HG03097 (cell line): Measurements from ENCODE around the gene MAMDC4.
A peak's percentile ranks its signal among the peaks of the same experiment; 100 is the strongest.

Experiments
- ATAC-seq: cut with Tn5 transposase; IDR thresholded peaks from one replicate; pipeline ENCODE4 v1.9.1; 2021; ENCODE audit not compliant: unreplicated experiment, low FRiP score

The MAMDC4 gene

DNA sequence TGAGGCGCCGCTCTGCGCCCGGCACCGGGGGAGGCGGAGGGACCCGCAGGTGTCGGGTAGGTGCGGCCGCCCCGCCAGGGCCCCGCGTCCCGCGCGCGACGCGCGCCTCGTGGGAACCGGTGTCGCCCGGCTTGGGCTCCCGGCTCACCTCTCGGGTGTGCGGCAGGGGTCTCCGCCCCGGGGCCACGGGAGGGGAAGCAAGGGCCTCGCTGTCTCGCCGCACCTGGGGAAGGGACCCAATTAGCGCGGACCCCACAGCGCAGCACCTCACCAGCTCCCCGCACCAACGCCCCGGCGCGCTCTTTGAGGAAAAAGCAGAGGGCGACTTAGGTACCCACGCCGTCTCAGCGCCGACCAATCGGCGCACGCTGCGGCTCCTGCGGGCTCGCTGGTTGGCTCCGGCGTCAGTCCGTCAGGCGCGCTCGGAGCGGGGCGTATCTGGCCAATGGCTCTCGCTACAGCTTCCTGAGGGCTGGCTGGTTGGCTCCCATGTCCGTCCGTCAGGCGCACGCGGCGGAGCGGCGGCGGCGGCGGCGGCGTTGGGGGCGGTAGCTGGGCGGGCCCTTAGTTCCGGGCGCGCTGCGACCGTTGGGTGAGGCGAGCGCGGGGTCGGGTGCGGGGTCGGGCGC, 33.9 kb downstream of the MAMDC4 start, which contains the start of gene TRAF2:
TRAF2 (plus strand) TSS at position 567 of the 629 bp plus-strand sequence. CDS start 12,225 bp downstream, outside the sequence.
- peak; percentile 70 for ATAC-seq

DNA sequence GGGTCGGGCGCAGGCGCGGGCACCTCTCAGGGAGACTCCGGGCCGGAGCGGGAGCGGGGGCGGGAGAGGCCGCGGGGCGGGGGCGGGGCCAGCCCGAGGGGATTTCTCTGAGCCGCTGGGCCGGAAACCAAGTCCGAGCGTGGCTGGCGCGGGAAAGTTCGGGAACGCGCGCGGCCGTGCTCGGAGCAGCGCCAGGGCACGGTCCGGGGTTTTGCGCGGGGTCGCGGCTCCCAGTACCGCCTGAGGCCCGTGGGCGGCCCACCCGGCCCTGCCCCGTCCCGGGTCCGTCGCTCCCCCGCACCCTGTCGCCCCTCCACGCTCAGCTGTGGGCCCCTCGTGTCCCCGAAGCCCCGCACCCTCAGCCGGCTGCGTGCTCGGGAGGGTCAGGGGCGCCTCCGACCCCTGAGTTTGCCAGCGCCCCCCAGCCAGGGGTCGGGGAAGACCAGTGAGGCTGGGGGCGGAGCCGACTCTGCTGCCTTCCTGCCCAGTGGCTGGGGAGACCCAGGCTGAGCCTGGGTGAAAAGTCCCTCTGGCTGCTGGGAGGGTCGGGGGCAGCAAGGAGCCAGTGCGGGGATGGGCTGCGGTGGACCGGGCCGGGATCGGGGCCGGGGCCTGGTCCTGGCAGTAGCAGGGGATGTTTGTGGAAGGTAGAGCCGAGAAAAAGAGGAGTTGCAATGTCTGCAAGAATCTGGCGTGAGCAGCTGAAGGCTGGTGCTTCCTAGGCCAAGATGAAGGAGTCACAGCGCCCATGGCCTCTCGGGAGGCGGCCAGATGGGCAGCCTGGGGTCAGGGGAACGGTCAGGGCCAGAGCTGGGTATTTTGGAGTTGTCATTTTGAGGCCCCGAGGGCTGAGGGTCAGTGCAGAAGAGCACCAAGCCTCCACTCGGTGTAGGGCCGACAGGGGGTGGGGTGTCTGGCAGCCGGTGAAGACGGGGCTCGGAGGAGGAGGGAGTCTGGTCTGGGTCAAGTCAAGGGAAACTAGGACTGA, 34.8 kb downstream of the MAMDC4 start:
- peak; percentile 27 for ATAC-seq

DNA sequence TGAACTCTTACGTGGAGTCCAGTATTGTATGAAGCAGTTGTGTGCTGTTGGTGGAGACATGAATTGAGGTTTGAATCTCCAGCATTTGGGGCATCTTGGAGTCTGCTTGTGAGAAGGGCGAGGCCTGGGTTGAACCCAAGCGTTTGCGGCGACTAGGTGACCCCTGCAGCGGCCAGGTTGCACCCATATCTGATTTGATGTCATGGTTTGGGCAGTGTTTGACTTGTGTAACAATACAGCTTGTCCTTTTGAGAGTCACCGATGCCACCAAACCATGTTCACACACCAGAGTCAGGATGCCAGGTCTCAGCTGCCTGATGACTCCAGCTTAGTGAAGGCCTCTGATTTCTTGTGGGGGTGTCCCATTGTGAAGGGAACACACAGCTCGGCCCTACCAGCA, 36.3 kb downstream of the MAMDC4 start:
- no peak for ATAC-seq

DNA sequence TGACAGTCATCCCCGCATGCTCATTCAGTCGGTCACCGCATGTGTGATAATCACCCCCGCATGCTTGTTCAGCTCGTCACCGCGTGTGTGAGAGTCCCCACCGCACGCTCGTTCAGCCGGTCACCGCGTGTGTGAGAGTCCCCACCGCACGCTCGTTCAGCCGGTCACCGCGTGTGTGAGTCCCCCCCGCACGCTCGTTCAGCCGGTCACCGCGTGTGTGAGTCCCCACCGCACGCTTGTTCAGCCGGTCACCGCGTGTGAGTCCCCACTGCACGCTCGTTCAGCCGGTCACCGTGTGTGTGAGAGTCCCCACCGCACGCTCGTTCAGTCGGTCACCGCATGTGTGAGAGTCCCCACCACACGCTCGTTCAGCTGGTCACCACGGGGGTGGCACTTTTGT, 37.7 kb downstream of the MAMDC4 start:
- no peak for ATAC-seq

DNA sequence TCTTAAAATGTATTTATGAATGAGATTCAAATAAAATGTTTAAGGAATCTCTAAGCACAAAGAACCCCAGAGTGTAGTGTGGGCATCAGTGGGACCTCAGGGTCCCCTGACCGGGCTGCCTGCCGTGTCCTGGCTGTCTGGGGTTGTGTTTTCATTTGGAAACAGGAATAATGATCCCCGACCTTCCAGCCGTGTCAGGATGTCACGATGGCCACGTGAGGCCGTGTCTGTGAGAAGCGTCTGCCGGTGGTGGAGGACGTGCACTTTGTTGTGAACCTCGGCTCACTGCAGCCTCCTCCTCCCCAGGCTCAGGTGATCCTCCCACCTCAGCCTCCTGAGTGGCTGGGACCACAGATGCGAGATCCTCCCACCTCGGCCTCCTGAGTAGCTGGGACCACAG, 38.5 kb downstream of the MAMDC4 start:
- no peak for ATAC-seq

DNA sequence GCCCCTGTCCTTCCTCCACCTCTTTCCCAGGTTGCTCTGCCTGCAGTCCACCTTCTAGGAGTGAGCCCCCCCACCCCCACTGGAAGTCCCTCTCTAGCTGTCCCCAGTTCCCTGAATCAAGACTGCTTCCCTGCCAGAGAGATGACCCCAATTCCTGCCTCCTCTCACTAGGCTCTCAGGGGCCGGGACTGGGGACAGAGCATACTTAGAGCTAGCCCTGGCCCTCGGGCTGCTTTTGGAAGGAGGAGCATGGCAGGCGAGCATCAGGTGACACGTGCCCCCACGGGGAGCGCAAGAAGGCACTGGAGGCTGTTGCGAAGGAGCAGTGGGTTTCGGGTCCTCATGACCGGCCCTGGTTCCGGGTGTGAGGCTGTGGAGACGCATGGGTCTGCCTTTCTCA, 43.9 kb downstream of the MAMDC4 start:
- ATAC-seq: no peak

DNA sequence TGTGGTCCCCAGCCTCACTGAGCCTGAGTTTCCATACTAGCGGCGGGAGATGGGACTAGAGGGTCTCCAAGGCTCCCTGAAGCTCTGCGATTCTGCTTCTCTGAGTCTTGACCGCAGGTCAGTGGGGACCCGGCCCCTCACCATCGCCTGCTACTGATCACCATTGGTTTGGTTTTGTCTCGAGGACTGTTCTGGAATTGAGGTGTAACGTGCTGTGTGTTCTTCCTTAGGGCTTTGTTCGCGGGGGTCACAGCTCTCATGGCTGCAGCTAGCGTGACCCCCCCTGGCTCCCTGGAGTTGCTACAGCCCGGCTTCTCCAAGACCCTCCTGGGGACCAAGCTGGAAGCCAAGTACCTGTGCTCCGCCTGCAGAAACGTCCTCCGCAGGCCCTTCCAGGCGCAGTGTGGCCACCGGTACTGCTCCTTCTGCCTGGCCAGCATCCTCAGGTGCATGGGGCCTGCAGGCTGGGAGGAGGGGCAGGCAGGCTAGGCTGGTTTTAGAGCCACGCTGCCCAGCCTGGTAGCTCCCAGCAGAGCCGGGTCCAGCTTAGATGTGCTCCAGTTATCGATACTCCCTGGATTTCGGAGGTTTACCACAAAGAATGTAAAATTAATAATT, 46.4 kb downstream of the MAMDC4 start:
- no peak for ATAC-seq

DNA sequence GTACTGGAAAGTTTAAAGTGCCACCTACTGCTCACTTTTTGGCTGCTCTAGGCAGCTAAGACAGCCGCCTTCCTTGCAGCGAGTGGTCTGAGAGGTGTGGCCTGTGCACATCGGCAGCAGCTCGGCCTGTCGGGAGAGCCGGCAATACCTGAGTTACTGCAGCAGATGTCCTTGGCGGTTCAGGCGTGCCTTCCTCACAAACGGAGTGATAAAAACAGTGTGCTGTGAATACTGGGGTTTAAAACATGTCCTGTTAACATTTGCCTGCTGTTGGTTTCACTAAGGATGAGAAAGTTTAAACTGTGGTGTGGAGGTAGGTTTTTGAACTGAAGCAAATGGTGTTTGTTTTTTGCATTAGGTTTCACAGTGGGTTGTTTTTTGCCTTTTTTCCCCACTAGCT, 47.0 kb downstream of the MAMDC4 start:
- no peak for ATAC-seq

DNA sequence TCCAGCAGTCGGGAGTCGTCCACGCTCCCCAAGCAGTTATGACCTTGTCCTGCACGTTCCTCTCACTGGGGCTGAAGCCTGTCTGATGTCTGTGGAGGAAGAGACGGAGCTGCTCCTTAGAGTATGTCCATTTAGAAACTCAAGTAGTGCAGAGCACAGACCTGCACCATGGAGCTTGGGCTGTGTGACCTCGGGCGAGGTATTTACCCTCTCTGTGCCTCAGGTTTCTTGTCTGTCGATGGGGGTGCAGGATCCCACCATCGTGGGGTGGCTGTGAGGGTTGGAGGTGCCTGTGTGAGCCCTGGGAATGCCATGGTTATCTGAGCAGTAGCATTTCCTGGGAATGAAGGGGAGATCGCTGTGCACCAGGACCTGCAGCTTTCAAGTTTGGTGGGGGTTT, 48.4 kb downstream of the MAMDC4 start:
- no peak for ATAC-seq

DNA sequence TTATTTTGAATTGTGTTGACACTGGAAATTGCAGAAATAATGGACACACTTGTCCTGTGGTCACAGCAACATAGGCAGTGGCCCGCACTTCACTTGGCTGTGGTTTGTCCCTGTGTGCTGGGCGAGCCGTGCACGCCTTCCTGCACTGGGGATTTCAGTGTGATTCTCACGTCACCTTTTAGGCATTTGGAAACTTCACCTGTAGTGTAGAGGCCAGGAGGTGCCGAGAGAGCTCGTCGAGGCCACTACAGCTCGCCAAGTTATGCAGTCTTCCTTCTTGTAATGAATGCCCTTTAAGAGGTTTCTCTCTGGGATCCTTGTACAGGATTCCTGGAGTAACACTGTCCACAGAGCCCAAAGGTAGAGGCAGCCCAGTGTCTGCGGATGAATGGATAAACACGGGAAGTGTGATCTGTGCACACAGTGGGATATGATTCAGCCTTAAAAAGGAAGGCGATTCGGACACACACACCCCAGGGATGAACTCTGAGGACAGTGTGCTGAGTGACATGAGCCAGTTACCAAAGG, 48.9 kb downstream of the MAMDC4 start:
- ATAC-seq: no peak

DNA sequence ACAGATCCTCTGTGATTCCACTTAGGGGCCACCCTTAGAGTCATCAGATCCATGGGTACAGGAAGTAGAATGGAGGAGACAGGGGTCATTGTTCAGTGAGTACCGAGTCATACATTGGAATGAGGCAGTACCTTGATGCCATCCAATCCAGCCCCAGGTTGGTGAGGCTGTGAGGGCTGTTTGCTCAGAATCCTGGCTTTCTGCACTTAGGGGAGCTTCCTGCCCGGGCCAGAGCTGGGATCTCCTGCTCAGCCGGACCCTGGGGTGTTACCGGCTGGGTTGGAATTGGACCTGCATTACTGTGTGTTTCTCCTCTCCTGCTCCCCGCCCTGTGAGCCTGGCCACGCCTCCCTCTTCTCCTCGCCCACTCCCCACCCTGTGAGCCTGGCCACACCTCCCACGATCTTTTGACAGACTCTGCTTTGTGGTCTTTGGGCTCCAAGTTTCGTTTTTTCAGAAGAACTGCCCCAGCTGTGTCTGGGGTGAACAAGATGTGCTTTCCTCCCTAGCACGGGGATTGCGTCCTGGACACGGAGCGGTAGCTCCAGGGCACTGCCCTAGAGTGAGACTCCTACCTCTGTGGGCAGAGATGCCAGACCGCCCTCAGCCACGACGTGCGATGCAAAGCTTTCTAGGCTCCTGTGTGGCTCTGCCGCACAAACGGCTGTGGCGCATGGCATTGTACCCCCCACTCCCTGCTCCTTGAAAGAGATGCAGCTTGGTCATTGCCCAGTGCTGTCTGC, 49.5 kb downstream of the MAMDC4 start:
- ATAC-seq: no peak

DNA sequence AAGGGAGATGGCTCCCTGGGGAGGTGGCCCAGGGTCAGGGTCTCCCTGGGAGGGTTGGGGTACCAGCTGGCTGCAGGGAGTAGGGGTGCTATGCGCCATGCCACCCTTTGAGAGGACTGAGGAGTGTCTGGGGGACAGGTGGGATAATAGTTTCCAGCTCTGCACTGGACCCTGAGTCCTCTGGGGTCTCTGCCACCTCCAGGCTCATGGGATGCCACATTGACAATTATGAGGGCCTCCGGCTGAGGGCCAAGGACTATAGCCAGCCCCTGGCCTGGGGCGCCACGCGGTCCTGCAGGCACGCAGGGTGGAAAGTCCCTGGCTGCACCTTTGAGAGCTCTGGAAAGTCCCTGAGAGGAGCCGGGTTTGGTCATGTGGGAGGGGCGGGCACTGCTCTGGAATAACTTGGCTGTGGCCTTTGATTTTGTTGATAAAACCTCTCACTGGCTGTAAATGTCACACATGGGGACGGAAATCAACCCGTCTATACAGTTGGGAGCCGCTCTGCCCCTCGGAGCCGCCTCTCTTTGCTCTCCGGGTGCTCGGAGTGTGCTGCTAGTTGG, 50.2 kb downstream of the MAMDC4 start:
- ATAC-seq: no peak

DNA sequence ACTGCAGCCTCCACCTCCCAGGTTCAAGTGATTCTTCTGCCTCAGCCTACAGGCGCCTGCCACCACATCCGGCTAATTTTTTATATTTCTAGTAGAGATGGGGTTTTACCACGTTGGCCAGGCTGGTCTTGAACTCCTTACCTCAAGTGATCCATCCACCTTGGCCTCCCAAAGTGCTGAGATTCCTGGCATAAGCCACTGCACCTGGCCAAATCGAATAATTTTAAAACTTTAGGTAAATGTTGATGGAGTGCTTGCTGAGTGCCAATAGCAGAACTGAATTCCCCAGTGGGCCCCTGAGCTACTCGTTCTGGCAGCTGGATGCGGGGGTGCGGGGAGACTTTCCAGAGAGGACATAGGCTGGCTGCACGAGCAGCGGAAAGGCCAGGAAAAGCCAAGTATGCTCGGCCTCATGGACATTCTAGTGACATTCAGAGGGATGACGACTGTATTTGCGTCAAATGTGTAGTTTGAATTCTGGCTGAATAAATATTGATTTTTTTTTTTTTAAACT, 51.0 kb downstream of the MAMDC4 start:
- no peak for ATAC-seq

DNA sequence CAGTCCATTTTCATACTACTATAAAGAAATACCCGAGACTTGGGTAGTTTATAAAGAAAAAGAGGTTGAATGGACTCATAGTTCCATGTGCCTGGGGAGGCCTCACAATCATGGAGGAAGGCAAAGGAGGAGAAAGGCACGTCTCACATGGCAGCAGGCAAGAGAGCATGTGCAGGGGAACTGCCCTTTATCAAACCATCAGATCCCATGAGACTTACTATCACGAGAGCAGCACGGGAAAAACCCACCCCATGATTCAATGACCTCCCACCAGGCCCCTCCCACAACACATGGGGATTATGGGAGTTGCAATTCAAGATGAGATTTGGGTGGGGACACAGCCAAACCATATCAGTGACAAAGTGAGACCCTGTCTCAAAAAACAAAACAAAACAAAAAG, 54.1 kb downstream of the MAMDC4 start:
- ATAC-seq: no peak

DNA sequence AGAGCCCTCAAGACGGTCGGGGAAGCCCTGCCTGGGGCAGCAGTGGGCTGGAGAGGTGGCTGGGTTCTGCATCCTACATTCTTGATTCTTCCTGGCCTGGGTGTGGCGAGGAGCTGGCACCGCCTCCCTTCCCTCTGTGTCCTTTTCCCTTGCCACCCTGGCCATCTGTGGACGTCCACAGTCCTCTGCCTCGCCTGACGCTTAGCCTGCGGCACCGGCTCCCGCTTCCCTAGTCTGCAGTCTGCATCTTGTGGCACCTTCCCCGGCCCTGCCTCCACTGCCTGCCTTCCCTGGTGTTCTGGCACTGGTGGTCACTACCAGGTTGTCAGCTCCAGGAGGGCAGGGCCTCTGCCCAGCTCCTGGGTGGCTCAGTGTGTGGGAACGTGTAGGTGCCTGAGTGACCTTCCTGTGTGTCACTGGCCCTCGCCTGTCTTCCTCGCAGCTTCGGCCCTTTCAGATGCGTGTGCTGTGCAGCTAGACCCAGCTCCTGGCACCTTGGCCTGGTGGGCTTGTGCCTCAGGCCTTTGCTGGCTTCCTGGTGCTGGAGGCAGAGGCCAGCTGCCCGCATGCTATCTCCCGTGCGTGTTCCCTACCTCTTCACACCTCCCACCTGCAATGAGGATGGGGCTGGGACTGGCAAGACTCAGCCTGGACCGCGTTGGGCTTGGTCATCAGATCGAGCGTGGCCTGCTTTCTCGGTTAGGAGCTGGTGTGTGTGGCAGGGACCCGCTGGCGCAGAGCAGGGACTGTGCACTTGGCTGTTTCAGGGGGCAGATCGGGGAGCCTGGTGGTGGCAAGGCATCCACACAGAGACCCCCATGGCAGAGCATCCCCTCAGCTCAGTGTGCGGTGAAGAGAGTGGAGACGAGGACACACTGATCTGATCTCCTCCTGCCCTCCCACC, 55.1 kb downstream of the MAMDC4 start:
- ATAC-seq: no peak
